ENCODE data around the gene REXO5. TPM values are rescaled to one million over a fixed set of nuclear protein-coding genes. Genes with fewer than 3 reads are reported as not detected.

The REXO5 gene
- total and polyA plus RNA-seq, 7 donors = 0.63 to 1.8 (median 1.1) TPM

- intact Hi-C loops (cut with DNase I) = no loop called here
- H3K9me3 ChIP-seq = no peaks in the 10 kb centered on the region
- no peak for TF ChIP-seq CTCF (IDR thresholded peaks at IDR 0.05)
- H3K36me3 ChIP-seq (ENCODE audit: insufficient read depth in 1 of 2, low read depth in 1 of 2) = peaks cover 0 to 10% of the 10 kb centered on the region in 2 donors
- H3K27me3 ChIP-seq (ENCODE audit: insufficient read depth in 3 of 3, low read length in 2 of 3) = no peaks in the 10 kb centered on the region
- ATAC-seq (no peak), DNase-seq (no peak)
- H3K4me1 ChIP-seq = no peaks in the 10 kb centered on the region
- H3K4me3 ChIP-seq = no peak overlapping the region
- no peak overlapping the region for H3K27ac ChIP-seq
- WGBS, 3 donors = 62 to 87% (median 84%) methylated on average over 3 of the region's 3 CpGs
Measured at GRCh38 chr16:20826039-20826566, 19.8 kb downstream of the REXO5 start.

GRCh38 chr16:20829536-20829935, 23.2 kb downstream of the REXO5 start:
- WGBS, 3 donors = 95 to 96% (median 96%) methylated on average over 1 of the region's 1 CpG

GRCh38 chr16:20830372-20830771, 24.0 kb downstream of the REXO5 start:
- ATAC-seq (no peak), DNase-seq (no peak)
- no peak for TF ChIP-seq CTCF (IDR thresholded peaks at IDR 0.05)
- no peak overlapping the region for H3K4me3 ChIP-seq
- H3K36me3 ChIP-seq (ENCODE audit: insufficient read depth in 1 of 2, low read depth in 1 of 2) = peaks cover 0 to 10% of the 10 kb centered on the region in 2 donors
- H3K27me3 ChIP-seq (ENCODE audit: insufficient read depth in 3 of 3, low read length in 2 of 3) = no peaks in the 10 kb centered on the region
- H3K9me3 ChIP-seq = no peaks in the 10 kb centered on the region
- H3K27ac ChIP-seq = no peak overlapping the region
- intact Hi-C loops (cut with DNase I) = no loop called here
- H3K4me1 ChIP-seq = no peaks in the 10 kb centered on the region
- 83 to 92% (median 88%) methylated on average over 1 of the region's 1 CpG for WGBS, 3 donors

More at GRCh38 chr16:20829536-20829935, 23.2 kb downstream of the REXO5 start:
- intact Hi-C loops (cut with DNase I) = no loop called here
- ATAC-seq = no peak
- no peaks in the 10 kb centered on the region for H3K27me3 ChIP-seq (ENCODE audit: insufficient read depth in 3 of 3, low read length in 2 of 3)
- TF ChIP-seq CTCF (IDR thresholded peaks at IDR 0.05) = no peak
- H3K9me3 ChIP-seq = no peaks in the 10 kb centered on the region
- no peak overlapping the region for H3K27ac ChIP-seq
- peaks cover 0 to 10% of the 10 kb centered on the region in 2 donors for H3K36me3 ChIP-seq (ENCODE audit: insufficient read depth in 1 of 2, low read depth in 1 of 2)
- no peak for DNase-seq
- no peak overlapping the region for H3K4me3 ChIP-seq
- no peaks in the 10 kb centered on the region for H3K4me1 ChIP-seq

GRCh38 chr16:20833086-20833485, 26.8 kb downstream of the REXO5 start:
- no peak overlapping the region for H3K27ac ChIP-seq
- H3K9me3 ChIP-seq = no peaks in the 10 kb centered on the region
- no peaks in the 10 kb centered on the region for H3K36me3 ChIP-seq (ENCODE audit: insufficient read depth in 1 of 2, low read depth in 1 of 2)
- TF ChIP-seq CTCF (IDR thresholded peaks at IDR 0.05) = no peak
- no peak overlapping the region for H3K4me3 ChIP-seq
- intact Hi-C loops (cut with DNase I) = no loop called here
- H3K4me1 ChIP-seq = no peaks in the 10 kb centered on the region
- DNase-seq = no peak
- H3K27me3 ChIP-seq (ENCODE audit: insufficient read depth in 3 of 3, low read length in 2 of 3) = no peaks in the 10 kb centered on the region
- no peak for ATAC-seq
- 81 to 92% (median 89%) methylated on average over 2 of the region's 2 CpGs for WGBS, 3 donors

- intact Hi-C loops (cut with DNase I) = no loop called here
Measured at GRCh38 chr16:20838240-20838639, 31.9 kb downstream of the REXO5 start.

More at GRCh38 chr16:20838240-20838639, 31.9 kb downstream of the REXO5 start:
- no peak for TF ChIP-seq CTCF (IDR thresholded peaks at IDR 0.05)
- Histone ChIP-seq H3K27ac (no peak overlapping the region), H3K4me1 (no peaks in the 10 kb centered on the region), H3K27me3 (ENCODE audit: insufficient read depth in 3 of 3, low read length in 2 of 3) (no peaks in the 10 kb centered on the region), H3K4me3 (no peak overlapping the region), H3K9me3 (no peaks in the 10 kb centered on the region), H3K36me3 (ENCODE audit: insufficient read depth in 1 of 2, low read depth in 1 of 2) (no peaks in the 10 kb centered on the region)
- ATAC-seq = no peak
- DNase-seq = no peak
- 85 to 100% (median 89%) methylated on average over 1 of the region's 1 CpG for WGBS, 3 donors
